OCI-LY3 (cell line): ENCODE measurements around the gene CAPS2.
A peak's percentile ranks its signal among the peaks of the same experiment; 100 is the strongest.

Experiments
- H2AFZ ChIP-seq: fragments of 200-600, 300-600 bp; shearing (Covaris generic); 2 replicates; pipeline ENCODE4 v1.6.0; 2014; ENCODE audit warnings: antibody characterized with exemption, low read depth, low read length
- H3K27ac ChIP-seq: fragments of 200-600, 300-600 bp; sonication (generic); 2 replicates; pipeline ENCODE4 v1.5.1; 2014; ENCODE audit warnings: mild to moderate bottlenecking, low read length, moderate library complexity, mixed read lengths
- H3K27me3 ChIP-seq: fragments of 200-600, 300-600 bp; sonication (generic); 2 replicates; pipeline ENCODE4 v1.6.1; 2014; ENCODE audit warnings: low read depth, low read length, mixed read lengths
- H3K36me3 ChIP-seq: fragments of 200-600, 300-600 bp; sonication (generic); replicated peaks from 2 replicates; pipeline ENCODE3; 2014; ENCODE audit warnings: low read depth, low read length, mixed read lengths
- H3K4me1 ChIP-seq: fragments of 300-600, 200-600 bp; sonication (generic); 2 replicates; pipeline ENCODE4 v1.6.1; 2014; ENCODE audit warnings: low read length, mixed read lengths
- H3K4me2 ChIP-seq: fragments of 200-600, 300-600 bp; sonication (generic); 2 replicates; pipeline ENCODE4 v1.6.1; 2014; ENCODE audit warnings: low read length, mixed read lengths
- H3K4me3 ChIP-seq: fragments of 300-600, 200-600 bp; sonication (generic); 2 replicates; pipeline ENCODE4 v1.5.1; 2014; ENCODE audit warnings: antibody characterized with exemption, mild to moderate bottlenecking, low read length, moderate library complexity
- H3K79me2 ChIP-seq: fragments of 300-600, 200-600 bp; shearing (Covaris generic); 2 replicates; pipeline ENCODE4 v1.6.1; 2014; ENCODE audit warnings: mild to moderate bottlenecking, low read length, mixed read lengths
- H3K9ac ChIP-seq: fragments of 300-600, 200-600 bp; shearing (Covaris generic); 2 replicates; pipeline ENCODE4 v1.6.0; 2014; ENCODE audit warnings: mild to moderate bottlenecking, low read length, moderate library complexity
- H3K9me3 ChIP-seq: fragments of 200-600, 300-600 bp; shearing (Covaris generic); 2 replicates; pipeline ENCODE4 v1.6.1; 2014; ENCODE audit warnings: low read length, mixed read lengths; ENCODE audit not compliant: insufficient read depth
- H4K20me1 ChIP-seq: fragments of 200-600, 300-600 bp; sonication (generic); 2 replicates; pipeline ENCODE4 v1.6.1; 2016; ENCODE audit warnings: low read length, mixed read lengths; ENCODE audit not compliant: insufficient read depth
- EZH2phosphoT487 ChIP-seq: fragments of 200-600 bp; shearing (Covaris generic); IDR thresholded peaks from 2 replicates; pipeline ENCODE4 v1.6.1; 2018; ENCODE audit warnings: antibody characterized with exemption, mixed run types, low read depth
- TF ChIP-seq, protein P1 (sequence below): fragments of 200-600, 300-600 bp; sonication (generic); IDR thresholded peaks from 2 replicates; pipeline ENCODE4 v1.5.1; 2014; ENCODE audit warnings: antibody characterized with exemption, low read length, low read depth

Gene CAPS2

DNA sequence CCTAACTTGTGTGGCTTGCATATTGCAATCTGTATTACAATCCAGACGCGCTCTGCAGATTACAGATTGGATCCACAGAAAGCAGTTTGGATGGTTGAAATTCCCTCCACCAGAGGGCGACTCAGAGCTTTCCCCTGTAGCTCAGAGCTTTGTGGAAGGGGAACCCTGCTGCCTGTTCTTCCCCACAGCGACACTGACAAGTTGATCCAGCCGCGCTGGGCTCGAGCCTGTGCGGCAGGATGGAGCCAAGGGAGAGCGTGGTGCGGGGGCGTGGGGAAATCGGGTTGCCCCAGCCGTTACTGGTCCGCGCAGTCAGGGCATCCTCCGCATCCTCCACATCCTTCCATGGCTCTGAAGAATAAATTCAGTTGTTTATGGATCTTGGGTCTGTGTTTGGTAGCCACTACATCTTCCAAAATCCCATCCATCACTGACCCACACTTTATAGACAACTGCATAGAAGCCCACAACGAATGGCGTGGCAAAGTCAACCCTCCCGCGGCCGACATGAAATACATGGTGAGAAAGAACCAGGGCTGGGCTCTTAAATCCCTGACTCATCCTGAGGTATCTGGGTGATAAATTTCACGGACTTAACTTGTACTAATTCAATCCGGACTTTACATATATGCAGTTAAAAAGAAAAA, 4.4 kb upstream of the CAPS2 start, which contains the start of gene GLIPR1L1:
Gene GLIPR1L1 (plus strand): TSS at position 287 of the 647 bp plus-strand sequence. CDS start 59 bp downstream, at position 346.
- TF ChIP-seq, protein P1, sequence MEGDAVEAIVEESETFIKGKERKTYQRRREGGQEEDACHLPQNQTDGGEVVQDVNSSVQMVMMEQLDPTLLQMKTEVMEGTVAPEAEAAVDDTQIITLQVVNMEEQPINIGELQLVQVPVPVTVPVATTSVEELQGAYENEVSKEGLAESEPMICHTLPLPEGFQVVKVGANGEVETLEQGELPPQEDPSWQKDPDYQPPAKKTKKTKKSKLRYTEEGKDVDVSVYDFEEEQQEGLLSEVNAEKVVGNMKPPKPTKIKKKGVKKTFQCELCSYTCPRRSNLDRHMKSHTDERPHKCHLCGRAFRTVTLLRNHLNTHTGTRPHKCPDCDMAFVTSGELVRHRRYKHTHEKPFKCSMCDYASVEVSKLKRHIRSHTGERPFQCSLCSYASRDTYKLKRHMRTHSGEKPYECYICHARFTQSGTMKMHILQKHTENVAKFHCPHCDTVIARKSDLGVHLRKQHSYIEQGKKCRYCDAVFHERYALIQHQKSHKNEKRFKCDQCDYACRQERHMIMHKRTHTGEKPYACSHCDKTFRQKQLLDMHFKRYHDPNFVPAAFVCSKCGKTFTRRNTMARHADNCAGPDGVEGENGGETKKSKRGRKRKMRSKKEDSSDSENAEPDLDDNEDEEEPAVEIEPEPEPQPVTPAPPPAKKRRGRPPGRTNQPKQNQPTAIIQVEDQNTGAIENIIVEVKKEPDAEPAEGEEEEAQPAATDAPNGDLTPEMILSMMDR = peak; percentile 84
- no peak for TF ChIP-seq EZH2phosphoT487
- H3K79me2 ChIP-seq = no peaks in the 10 kb centered on the region
- H3K4me1 ChIP-seq = peaks cover 17% of the 10 kb centered on the region
- H3K9me3 ChIP-seq = no peaks in the 10 kb centered on the region
- no peak within 1 kb of the TSS for H3K9ac ChIP-seq
- H2AFZ ChIP-seq = no peak within 1 kb of the TSS
- peak within 1 kb of the TSS; percentile 79 for H3K4me2 ChIP-seq
- no peaks in the 10 kb centered on the region for H4K20me1 ChIP-seq
- peak within 1 kb of the TSS; percentile 63 for H3K4me3 ChIP-seq
- H3K27me3 ChIP-seq = no peaks in the 10 kb centered on the region
- H3K36me3 ChIP-seq = no peaks in the 10 kb centered on the region
- H3K27ac ChIP-seq = no peak within 1 kb of the TSS

DNA sequence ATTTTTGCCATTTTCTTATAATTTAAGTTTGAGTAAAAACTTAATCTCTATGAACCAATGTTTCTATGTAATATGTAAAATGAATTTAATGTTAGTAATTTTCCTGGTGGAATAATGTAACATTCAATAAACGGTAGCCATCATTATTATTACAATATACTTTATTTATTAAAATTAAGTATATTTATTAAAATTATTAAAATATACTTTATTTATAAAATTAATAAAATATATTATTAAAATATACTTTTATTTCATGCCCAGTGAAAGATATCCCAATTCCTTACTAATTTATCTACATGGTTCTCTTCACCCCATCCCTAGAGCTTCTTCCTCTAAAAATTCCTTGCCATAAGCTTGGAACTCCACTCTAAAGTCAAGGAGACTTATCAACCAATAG, 2.5 kb downstream of the CAPS2 start:
- no peak overlapping the region for H3K27ac ChIP-seq
- H2AFZ ChIP-seq = no peak overlapping the region
- H3K4me2 ChIP-seq = no peak overlapping the region
- no peaks in the 10 kb centered on the region for H3K9me3 ChIP-seq
- TF ChIP-seq EZH2phosphoT487 = no peak
- TF ChIP-seq, protein P1 = no peak
- H3K4me3 ChIP-seq = no peak overlapping the region
- no peaks in the 10 kb centered on the region for H3K36me3 ChIP-seq
- no peak overlapping the region for H3K9ac ChIP-seq
- no peaks in the 10 kb centered on the region for H3K79me2 ChIP-seq
- no peaks in the 10 kb centered on the region for H4K20me1 ChIP-seq
- H3K27me3 ChIP-seq = no peaks in the 10 kb centered on the region
- peaks cover 14% of the 10 kb centered on the region for H3K4me1 ChIP-seq

DNA sequence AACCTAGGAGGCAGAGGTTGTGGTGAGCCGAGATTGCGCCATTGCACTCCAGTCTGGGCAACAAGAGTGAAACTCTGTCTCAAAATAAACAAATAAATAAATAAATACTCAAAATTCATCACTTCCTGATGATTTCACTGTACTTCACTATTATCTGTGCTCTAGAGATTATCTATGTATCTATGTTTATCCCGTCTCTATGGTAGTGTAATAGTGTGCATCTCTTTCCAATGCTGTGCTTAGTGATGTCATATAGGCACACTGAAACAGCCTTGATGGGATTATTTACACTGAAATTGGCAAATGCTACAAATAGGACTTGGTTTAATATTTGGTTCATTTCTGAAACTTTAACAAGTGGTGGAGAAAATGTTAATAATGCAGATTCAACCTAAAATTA, 6.5 kb downstream of the CAPS2 start:
- no peaks in the 10 kb centered on the region for H4K20me1 ChIP-seq
- no peak overlapping the region for H3K4me2 ChIP-seq
- no peak overlapping the region for H3K4me3 ChIP-seq
- H3K36me3 ChIP-seq = no peaks in the 10 kb centered on the region
- H3K9me3 ChIP-seq = no peaks in the 10 kb centered on the region
- peaks cover 3% of the 10 kb centered on the region for H3K4me1 ChIP-seq
- H3K79me2 ChIP-seq = no peaks in the 10 kb centered on the region
- no peak overlapping the region for H3K27ac ChIP-seq
- TF ChIP-seq, protein P1 = no peak
- no peak for TF ChIP-seq EZH2phosphoT487
- H3K9ac ChIP-seq = no peak overlapping the region
- no peak overlapping the region for H2AFZ ChIP-seq
- H3K27me3 ChIP-seq = no peaks in the 10 kb centered on the region

DNA sequence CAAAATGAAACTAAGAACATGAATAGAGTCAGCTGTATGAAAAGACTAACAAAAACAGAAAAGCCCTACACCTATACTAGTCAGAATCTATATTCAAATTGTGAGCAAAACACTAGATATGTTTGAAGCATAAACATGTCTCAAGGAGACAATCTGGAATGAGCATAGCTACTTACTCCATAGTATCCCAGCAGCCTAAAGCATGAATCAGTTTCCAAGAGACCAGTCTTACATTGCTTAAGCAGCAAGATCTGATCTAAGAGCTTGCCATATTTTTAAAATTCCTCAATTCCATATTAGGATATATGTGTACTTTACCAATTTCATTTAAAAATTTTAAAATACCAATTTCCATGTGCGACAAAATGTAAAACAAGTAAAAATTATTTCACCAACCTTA, 7.7 kb downstream of the CAPS2 start:
- no peaks in the 10 kb centered on the region for H3K4me1 ChIP-seq
- no peak overlapping the region for H2AFZ ChIP-seq
- no peaks in the 10 kb centered on the region for H3K27me3 ChIP-seq
- no peaks in the 10 kb centered on the region for H3K79me2 ChIP-seq
- H4K20me1 ChIP-seq = no peaks in the 10 kb centered on the region
- no peak overlapping the region for H3K4me3 ChIP-seq
- H3K27ac ChIP-seq = no peak overlapping the region
- H3K9me3 ChIP-seq = no peaks in the 10 kb centered on the region
- H3K4me2 ChIP-seq = no peak overlapping the region
- TF ChIP-seq EZH2phosphoT487 = no peak
- TF ChIP-seq, protein P1 = no peak
- H3K36me3 ChIP-seq = no peaks in the 10 kb centered on the region
- H3K9ac ChIP-seq = no peak overlapping the region
